Mesenchymal stem cell (in vitro differentiated cells and primary cell): ENCODE measurements around the gene KIRREL3.

Source experiments
- DNase-seq: peaks from one replicate; pipeline ENCODE4 v3.0.0-alpha.2; 2013
- H2AFZ ChIP-seq: one replicate; pipeline ENCODE4 v1.6.1; 2013; ENCODE audit warnings: low read depth, mild to moderate bottlenecking, control low read depth, inconsistent platforms, low read length, moderate library complexity
- H2AK5ac ChIP-seq: 2 replicates; pipeline ENCODE4 v1.6.1; 2013; ENCODE audit warnings: low read length, moderate library complexity, mild to moderate bottlenecking, inconsistent platforms; ENCODE audit not compliant: severe bottlenecking
- H2BK120ac ChIP-seq: one replicate; pipeline ENCODE4 v1.6.1; 2013; ENCODE audit warnings: low read depth, mild to moderate bottlenecking, inconsistent platforms, low read length, moderate library complexity
- H2BK12ac ChIP-seq, 2 experiments: one replicate each; pipeline ENCODE4 v1.6.1; 2013; ENCODE audit warnings: inconsistent platforms in 2 of 2, low read length in 2 of 2, mild to moderate bottlenecking in 2 of 2, moderate library complexity in 2 of 2, control low read depth in 1 of 2
- H2BK15ac ChIP-seq: one replicate; pipeline ENCODE4 v1.6.1; 2013; ENCODE audit warnings: mild to moderate bottlenecking, low read depth, inconsistent platforms; ENCODE audit not compliant: poor library complexity, severe bottlenecking
- H2BK5ac ChIP-seq: 2 replicates; pipeline ENCODE4 v1.6.1; 2013; ENCODE audit warnings: low read depth, mild to moderate bottlenecking, low read length, control low read depth, inconsistent platforms; ENCODE audit not compliant: poor library complexity, severe bottlenecking
- H3K14ac ChIP-seq, 2 experiments: one replicate each; pipeline ENCODE4 v1.6.1; 2013; ENCODE audit warnings: inconsistent platforms in 2 of 2, low read length in 2 of 2, control low read depth in 1 of 2, mild to moderate bottlenecking in 1 of 2, moderate library complexity in 1 of 2
- H3K18ac ChIP-seq, 2 experiments: one replicate each; pipeline ENCODE4 v1.6.1; 2013; ENCODE audit warnings: inconsistent platforms in 2 of 2, low read length in 2 of 2, control low read depth in 1 of 2, low read depth in 1 of 2, mild to moderate bottlenecking in 1 of 2
- H3K23ac ChIP-seq, 2 experiments: one replicate each; pipeline ENCODE4 v1.6.1; 2013; ENCODE audit warnings: inconsistent platforms in 2 of 2, low read length in 2 of 2, mild to moderate bottlenecking in 2 of 2, moderate library complexity in 2 of 2, control low read depth in 1 of 2
- H3K27ac ChIP-seq: 2 replicates; pipeline ENCODE4 v1.5.1; 2013; ENCODE audit warnings: mild to moderate bottlenecking, moderate library complexity, low read length, control low read depth, inconsistent platforms; ENCODE audit not compliant: poor library complexity, severe bottlenecking
- H3K27me3 ChIP-seq, 2 experiments: 2 replicates each; pipeline versions ENCODE4 v1.6.1 to v1.7.0; 2013; ENCODE audit warnings: low read length in 2 of 2, mild to moderate bottlenecking in 2 of 2, moderate library complexity in 2 of 2, control low read depth in 1 of 2, inconsistent platforms in 1 of 2; ENCODE audit not compliant: control insufficient read depth in 1 of 2, insufficient read depth in 1 of 2
- H3K36me3 ChIP-seq, 2 experiments: 2 replicates each; pipeline versions ENCODE4 v1.6.1 to v1.7.0; 2013; ENCODE audit warnings: low read length in 2 of 2, control low read depth in 1 of 2, inconsistent platforms in 1 of 2, low read depth in 1 of 2, mild to moderate bottlenecking in 1 of 2; ENCODE audit not compliant: insufficient read depth in 2 of 2, control insufficient read depth in 1 of 2
- H3K4ac ChIP-seq, 2 experiments: one replicate each; pipeline ENCODE4 v1.6.1; 2013; ENCODE audit warnings: inconsistent platforms in 2 of 2, low read length in 2 of 2, mild to moderate bottlenecking in 2 of 2, moderate library complexity in 2 of 2, control low read depth in 1 of 2, low read depth in 1 of 2
- H3K4me1 ChIP-seq: 2 replicates; pipeline ENCODE4 v1.6.1; 2013; ENCODE audit warnings: low read depth, low read length, control low read depth; ENCODE audit not compliant: control insufficient read depth, insufficient read depth
- H3K4me2 ChIP-seq: 2 replicates; pipeline ENCODE4 v1.6.1; 2013; ENCODE audit warnings: low read length, mild to moderate bottlenecking, inconsistent platforms; ENCODE audit not compliant: poor library complexity, severe bottlenecking
- H3K4me3 ChIP-seq, 2 experiments: 2 replicates each; pipeline versions ENCODE4 v1.5.1 to v1.7.0; 2013; ENCODE audit warnings: low read length in 2 of 2, mild to moderate bottlenecking in 2 of 2, control low read depth in 1 of 2, low read depth in 1 of 2; ENCODE audit not compliant: insufficient read depth in 1 of 2
- H3K79me1 ChIP-seq: replicated peaks from 2 replicates; pipeline ENCODE4 v1.6.1; 2013; ENCODE audit warnings: mild to moderate bottlenecking, control low read depth, low read length, inconsistent platforms; ENCODE audit not compliant: poor library complexity, severe bottlenecking
- H3K9ac ChIP-seq: 2 replicates; pipeline ENCODE4 v1.7.0; 2013; ENCODE audit warnings: mild to moderate bottlenecking, low read length, moderate library complexity
- H3K9me3 ChIP-seq: 2 replicates; pipeline ENCODE4 v1.7.0; 2013; ENCODE audit warnings: mild to moderate bottlenecking, low read length; ENCODE audit not compliant: control insufficient read depth
- H4K8ac ChIP-seq: one replicate; pipeline ENCODE4 v1.6.1; 2013; ENCODE audit warnings: inconsistent platforms, mild to moderate bottlenecking, low read length, moderate library complexity
- H4K91ac ChIP-seq: one replicate; pipeline ENCODE4 v1.6.1; 2013; ENCODE audit warnings: mild to moderate bottlenecking, low read length, inconsistent platforms
- WGBS: methylation state at CpG from one replicate; pipeline ENCODE4 v1.1.7; 2013; ENCODE audit warnings: mixed read lengths; 5-methylcytosine and 5-hydroxymethylcytosine counted together

Gene KIRREL3

DNA sequence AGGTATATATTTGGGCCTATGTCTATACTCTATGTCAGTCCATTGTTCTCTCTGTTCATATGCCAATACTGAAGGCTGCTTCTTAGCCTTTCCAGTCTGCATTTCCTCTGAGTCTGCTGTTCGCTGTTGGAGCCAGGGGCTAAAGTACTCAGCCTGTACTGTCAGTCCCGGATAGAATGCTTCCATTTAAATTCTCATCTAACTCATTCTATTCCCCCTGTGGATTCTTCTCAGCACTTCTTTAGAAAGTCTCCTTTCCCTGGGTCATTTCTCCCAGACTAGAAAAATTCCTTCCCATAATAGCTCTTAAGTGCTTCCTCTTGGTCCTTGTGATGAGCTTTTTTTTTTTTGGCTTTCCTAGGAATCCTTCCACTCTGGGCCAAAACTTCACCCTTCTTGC is 293.1 kb downstream of the KIRREL3 start:
- DNase-seq, result no peak
- no peak overlapping the region for H3K4me2 ChIP-seq
- H2AFZ ChIP-seq, result no peak overlapping the region
- H2BK120ac ChIP-seq, result no peak overlapping the region
- H2BK5ac ChIP-seq, result no peak overlapping the region
- H2AK5ac ChIP-seq, result no peak overlapping the region
- no peak overlapping the region for H2BK12ac ChIP-seq
- H2BK15ac ChIP-seq, result no peak overlapping the region
- H3K27me3 ChIP-seq, result peaks cover 0 to 5% of the 10 kb centered on the region in 2 experiments
- H3K4me3 ChIP-seq, result no peak overlapping the region
- no peak overlapping the region for H4K91ac ChIP-seq
- H3K9ac ChIP-seq, result no peak overlapping the region
- peaks cover 0 to 6% of the 10 kb centered on the region in 2 experiments for H3K36me3 ChIP-seq
- H3K9me3 ChIP-seq, result no peaks in the 10 kb centered on the region
- no peak overlapping the region for H4K8ac ChIP-seq
- H3K4ac ChIP-seq, result no peak overlapping the region
- 46% methylated on average over 2 of the region's 2 CpGs for WGBS
- no peak overlapping the region for H3K18ac ChIP-seq
- no peak overlapping the region for H3K23ac ChIP-seq
- H3K27ac ChIP-seq, result no peak overlapping the region
- H3K14ac ChIP-seq, result no peak overlapping the region
- peaks cover 7% of the 10 kb centered on the region for H3K4me1 ChIP-seq
- peaks cover 2% of the 10 kb centered on the region for H3K79me1 ChIP-seq

DNA sequence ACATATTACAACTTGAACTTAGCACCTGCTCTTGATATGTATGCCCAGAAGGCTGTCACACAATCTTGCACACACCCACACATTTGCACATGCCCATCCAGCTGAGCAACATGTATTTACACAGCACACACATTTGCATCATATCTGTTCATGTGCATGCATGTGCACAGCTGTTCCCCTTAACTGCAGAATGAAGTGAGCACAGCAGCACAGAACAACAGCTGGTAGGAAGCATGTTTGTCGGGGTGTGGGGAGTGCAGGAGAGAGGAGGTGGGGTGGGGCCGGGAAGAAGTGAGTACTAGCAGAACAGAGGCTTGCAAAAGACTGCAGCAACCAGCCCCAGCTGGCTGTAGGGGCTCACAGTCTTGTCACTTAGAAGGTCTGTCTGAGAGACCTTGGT is 296.5 kb downstream of the KIRREL3 start:
- WGBS, result 32% methylated on average over 2 of the region's 2 CpGs
- Histone ChIP-seq H4K91ac (no peak overlapping the region), H3K4me1 (peaks cover 9% of the 10 kb centered on the region), H3K9ac (no peak overlapping the region), H2BK15ac (no peak overlapping the region), H3K9me3 (no peaks in the 10 kb centered on the region), H2AK5ac (no peak overlapping the region), H2BK5ac (no peak overlapping the region), H4K8ac (no peak overlapping the region), H2BK12ac (no peak overlapping the region), H3K4me2 (no peak overlapping the region), H3K36me3 (peaks cover 0 to 3% of the 10 kb centered on the region in 2 experiments), H2AFZ (no peak overlapping the region), H3K79me1 (peaks cover 2% of the 10 kb centered on the region), H2BK120ac (no peak overlapping the region), H3K14ac (no peak overlapping the region), H3K27ac (no peak overlapping the region), H3K23ac (no peak overlapping the region), H3K18ac (no peak overlapping the region), H3K27me3 (peaks cover 0 to 5% of the 10 kb centered on the region in 2 experiments), H3K4ac (no peak overlapping the region), H3K4me3 (no peak overlapping the region)
- DNase-seq, result no peak

DNA sequence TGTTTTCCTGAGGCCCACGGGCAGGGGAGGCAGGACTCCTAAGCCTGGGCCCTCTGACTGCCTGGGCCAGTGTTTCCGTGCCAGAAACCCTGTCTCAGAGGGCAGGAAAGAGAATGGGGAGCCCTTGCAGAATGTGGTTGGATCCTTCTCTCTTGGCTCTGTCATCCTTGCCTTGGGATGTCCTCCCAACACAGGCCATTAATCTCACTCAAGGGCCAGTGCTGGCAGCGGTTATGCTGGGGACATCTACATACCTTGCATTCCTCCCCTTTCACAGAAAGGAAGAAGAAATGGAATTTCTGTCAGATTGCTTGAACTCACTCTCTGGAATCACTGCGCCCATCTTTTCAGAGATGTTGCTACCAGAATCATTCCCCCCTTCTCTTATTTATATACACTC is 296.9 kb downstream of the KIRREL3 start:
- Histone ChIP-seq H3K9ac (no peak overlapping the region), H3K23ac (no peak overlapping the region), H3K9me3 (no peaks in the 10 kb centered on the region), H3K4me3 (no peak overlapping the region), H2AFZ (no peak overlapping the region), H3K79me1 (peaks cover 2% of the 10 kb centered on the region), H3K14ac (no peak overlapping the region), H3K4me2 (no peak overlapping the region), H4K91ac (no peak overlapping the region), H2BK120ac (no peak overlapping the region), H2BK15ac (no peak overlapping the region), H3K4me1 (peaks cover 9% of the 10 kb centered on the region), H3K27ac (no peak overlapping the region), H3K4ac (no peak overlapping the region), H3K27me3 (peaks cover 0 to 5% of the 10 kb centered on the region in 2 experiments), H2BK5ac (no peak overlapping the region), H2AK5ac (no peak overlapping the region), H2BK12ac (no peak overlapping the region), H4K8ac (no peak overlapping the region), H3K36me3 (peaks cover 0 to 3% of the 10 kb centered on the region in 2 experiments), H3K18ac (no peak overlapping the region)
- WGBS, result 36% methylated on average over 4 of the region's 4 CpGs
- DNase-seq, result no peak

DNA sequence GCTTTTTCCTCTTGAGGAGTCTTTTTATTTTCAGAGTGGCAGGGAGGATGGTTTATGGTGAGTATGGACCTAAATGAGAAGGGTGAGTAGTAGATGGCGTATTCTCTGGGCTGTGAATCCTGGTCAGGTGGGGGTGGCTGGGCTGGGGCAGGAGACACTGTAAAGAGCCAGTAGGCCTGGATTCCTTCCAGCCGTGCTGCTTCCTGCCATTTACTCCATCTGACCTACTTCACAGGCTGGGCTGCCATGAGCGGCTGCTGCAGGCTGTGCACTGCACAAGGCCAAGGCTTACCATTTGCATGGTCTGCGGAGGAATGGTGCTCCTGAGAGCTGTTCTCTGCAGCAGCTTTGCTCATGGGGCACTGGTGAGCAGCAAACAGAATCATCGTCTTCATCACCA is 297.6 kb downstream of the KIRREL3 start:
- Histone ChIP-seq H3K4ac (no peak overlapping the region), H3K4me3 (no peak overlapping the region), H3K27me3 (peaks cover 0 to 5% of the 10 kb centered on the region in 2 experiments), H4K8ac (no peak overlapping the region), H2BK12ac (no peak overlapping the region), H3K18ac (no peak overlapping the region), H2BK15ac (no peak overlapping the region), H3K4me1 (peaks cover 9% of the 10 kb centered on the region), H4K91ac (no peak overlapping the region), H3K36me3 (peaks cover 0 to 3% of the 10 kb centered on the region in 2 experiments), H3K27ac (no peak overlapping the region), H3K4me2 (no peak overlapping the region), H3K9me3 (no peaks in the 10 kb centered on the region), H2BK120ac (no peak overlapping the region), H2AFZ (no peak overlapping the region), H3K14ac (no peak overlapping the region), H2AK5ac (no peak overlapping the region), H3K79me1 (peaks cover 2% of the 10 kb centered on the region), H2BK5ac (no peak overlapping the region), H3K23ac (no peak overlapping the region), H3K9ac (no peak overlapping the region)
- WGBS, result 58% methylated on average over 5 of the region's 5 CpGs
- DNase-seq, result no peak
